LNCAP (cell line): Measurements from ENCODE around the gene PTPRN2.

ENCODE experiments used
- CTCF ChIP-seq: fragments of 450-650 bp; IDR thresholded peaks from 2 replicates; pipeline ENCODE4 v1.5.1; 2017; ENCODE audit warnings: mild to moderate bottlenecking

Gene PTPRN2

GRCh38 chr7:158581440-158582088 is 6.1 kb downstream of the PTPRN2 start:
- no peak for TF ChIP-seq CTCF

GRCh38 chr7:158579662-158580646 is 7.7 kb downstream of the PTPRN2 start:
- TF ChIP-seq CTCF: no peak

GRCh38 chr7:158576050-158576762 is 11.4 kb downstream of the PTPRN2 start:
- no peak for TF ChIP-seq CTCF

- no peak for TF ChIP-seq CTCF
These were observed 13.2 kb downstream of the PTPRN2 start for GRCh38 chr7:158574308-158575036.

- no peak for TF ChIP-seq CTCF
These were observed 14.3 kb downstream of the PTPRN2 start for GRCh38 chr7:158573310-158573709.

- TF ChIP-seq CTCF: no peak
These were observed 15.4 kb downstream of the PTPRN2 start for GRCh38 chr7:158572000-158572828.
